ENCODE measurements around the gene STK32C. TPM values are rescaled to one million over a fixed set of nuclear protein-coding genes. Genes with fewer than 3 reads are reported as not detected.

Gene STK32C
- polyA plus RNA-seq, 2 donors: 4.5 to 5.6 TPM

- H3K27me3 ChIP-seq (ENCODE audit: control insufficient read depth in 1 of 2, insufficient read depth in 2 of 2, low read length in 2 of 2): no peaks in the 10 kb centered on the region
Observed at GRCh38 chr10:132158122-132158741, 149.5 kb downstream of the STK32C start.

More at GRCh38 chr10:132158122-132158741, 149.5 kb downstream of the STK32C start:
- Histone ChIP-seq H3K36me3 (ENCODE audit: control insufficient read depth in 2 of 2, insufficient read depth in 2 of 2, low read length in 1 of 2) (no peaks in the 10 kb centered on the region), H3K9me3 (ENCODE audit: control insufficient read depth in 2 of 2, insufficient read depth in 1 of 2, low read depth in 1 of 2, low read length in 1 of 2) (no peaks in the 10 kb centered on the region), H3K27ac (ENCODE audit: low read depth in 2 of 2, low read length in 1 of 2) (no peak overlapping the region), H3K4me3 (ENCODE audit: low read depth in 1 of 2, low read length in 2 of 2) (no peak overlapping the region), H3K4me1 (ENCODE audit: control insufficient read depth in 2 of 2, insufficient read depth in 2 of 2, low read length in 1 of 2) (peaks cover 2 to 5% of the 10 kb centered on the region in 2 donors)
- 41 to 51% methylated on average over 2 of the region's 2 CpGs for WGBS, 2 donors

Other genes with a start within 250 kb of the STK32C start
- under 1 TPM; 0.09 to 0.12 TPM for gene JAKMIP3, start 242.0 kb downstream of the STK32C start, polyA plus RNA-seq
- under 1 TPM; 0.26 to 0.52 TPM for gene DPYSL4, start 121.0 kb downstream of the STK32C start, polyA plus RNA-seq
- 1 to 10 TPM; 2.3 to 2.6 TPM for gene LRRC27, start 24.2 kb upstream of the STK32C start, polyA plus RNA-seq
- 10 to 100 TPM; 17.6 to 33.4 TPM for gene PWWP2B, start 89.2 kb upstream of the STK32C start, polyA plus RNA-seq
- gene INPP5A, start 229.8 kb upstream of the STK32C start, polyA plus RNA-seq: 10 to 100 TPM in 1 of 2 donors, 1 to 10 TPM in 1; 9.2 to 12.7 TPM

All from esophagus (tissue), 2 donors.